GM12873 (cell line): ENCODE measurements around the gene AOX1.

Source experiments
- CTCF ChIP-seq: IDR thresholded peaks from 2 replicates; pipeline ENCODE4 v1.5.1; 2012; ENCODE audit warnings: low read depth, mild to moderate bottlenecking, moderate library complexity, low read length, control low read depth; ENCODE audit not compliant: insufficient read depth; ENCODE audit errors: missing control alignments

The AOX1 gene

GRCh38 chr2:200713003-200713703, 127.3 kb downstream of the AOX1 start:
- peak; percentile 77 for TF ChIP-seq CTCF

- TF ChIP-seq CTCF, result no peak
Measured at GRCh38 chr2:200713704-200714064, 127.9 kb downstream of the AOX1 start.

GRCh38 chr2:200716386-200716785, 130.6 kb downstream of the AOX1 start:
- TF ChIP-seq CTCF, result no peak
